HG03342 (cell line): ENCODE results near the gene CCDC136.

Experiments used
- ATAC-seq: cut with Tn5 transposase; IDR thresholded peaks from one replicate; pipeline ENCODE4 v1.9.1; 2021; ENCODE audit warnings: mild to moderate bottlenecking, moderate library complexity; ENCODE audit not compliant: unreplicated experiment

The CCDC136 gene

GRCh38 chr7:128859232-128860157 is 67.7 kb downstream of the CCDC136 start:
- no peak for ATAC-seq

DNA sequence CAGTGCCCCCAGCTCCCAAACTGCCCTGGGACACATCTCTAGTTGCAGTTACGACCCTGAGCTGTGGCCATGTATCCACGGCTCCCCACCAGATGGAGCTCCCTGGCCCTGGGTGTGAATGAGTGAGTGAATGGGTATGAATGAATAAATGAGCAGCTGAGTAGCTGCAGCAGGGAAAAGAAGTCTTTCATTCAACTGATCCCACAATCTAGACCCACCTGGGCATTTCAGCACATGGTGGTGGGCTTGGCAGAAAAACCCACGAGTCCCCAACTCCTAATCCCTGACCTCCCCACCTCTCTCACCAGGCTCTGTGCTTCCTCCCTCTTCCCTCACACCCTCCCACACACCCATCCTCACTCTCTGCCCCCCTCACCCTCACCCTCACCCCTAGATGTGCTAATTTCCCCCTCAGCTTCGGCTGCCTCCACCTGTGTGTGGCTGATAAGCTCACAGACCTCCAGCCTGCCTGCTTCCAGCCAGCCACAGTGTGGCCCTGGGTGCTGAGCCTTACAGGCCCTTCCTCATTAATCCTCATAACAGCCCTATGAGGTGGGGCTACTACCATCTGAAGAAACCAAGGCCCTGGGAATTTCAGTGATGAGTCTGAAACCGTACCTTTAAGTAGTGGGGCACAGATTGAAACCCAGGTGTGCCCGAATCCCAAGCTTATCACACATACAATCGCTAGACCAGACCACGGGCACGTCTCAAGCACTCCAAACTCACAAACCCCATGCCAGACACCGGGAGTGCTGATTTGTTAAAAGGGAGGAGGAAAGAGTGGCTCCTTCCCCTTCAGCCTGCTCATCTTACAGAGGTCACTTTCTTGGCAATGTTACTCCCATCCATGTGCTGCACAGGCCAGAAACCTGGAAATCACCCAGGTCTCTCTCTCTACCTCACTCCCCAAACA is 68.6 kb downstream of the CCDC136 start:
- ATAC-seq = no peak

DNA sequence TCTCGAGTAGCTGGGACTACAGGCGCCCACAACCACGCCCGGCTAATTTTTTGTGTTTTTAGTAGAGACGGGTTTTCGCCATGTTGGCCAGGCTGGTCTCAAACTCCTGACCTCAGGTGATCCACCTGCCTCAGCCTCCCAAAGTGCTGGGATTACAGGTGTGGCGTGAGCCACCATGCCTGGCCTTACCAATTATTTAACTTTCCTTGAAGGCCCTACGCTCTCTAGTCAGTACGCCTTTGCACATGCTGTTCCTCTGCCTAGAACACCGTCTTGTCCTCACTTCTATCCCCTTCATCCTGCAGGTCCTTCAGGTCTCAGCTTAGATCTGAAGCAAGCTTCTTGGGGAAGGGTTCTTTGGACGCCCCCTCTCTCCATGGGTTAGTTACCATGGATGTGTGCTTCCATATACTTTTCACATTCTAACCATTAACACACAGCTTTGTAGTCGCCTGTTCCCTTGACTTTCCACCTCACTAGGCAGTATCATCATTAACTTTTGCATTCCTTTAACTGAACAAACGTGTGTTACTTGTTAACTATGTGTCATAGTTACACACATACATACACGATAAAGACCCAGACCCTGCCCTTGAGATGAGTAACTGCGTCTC is 70.3 kb downstream of the CCDC136 start:
- ATAC-seq = no peak

DNA sequence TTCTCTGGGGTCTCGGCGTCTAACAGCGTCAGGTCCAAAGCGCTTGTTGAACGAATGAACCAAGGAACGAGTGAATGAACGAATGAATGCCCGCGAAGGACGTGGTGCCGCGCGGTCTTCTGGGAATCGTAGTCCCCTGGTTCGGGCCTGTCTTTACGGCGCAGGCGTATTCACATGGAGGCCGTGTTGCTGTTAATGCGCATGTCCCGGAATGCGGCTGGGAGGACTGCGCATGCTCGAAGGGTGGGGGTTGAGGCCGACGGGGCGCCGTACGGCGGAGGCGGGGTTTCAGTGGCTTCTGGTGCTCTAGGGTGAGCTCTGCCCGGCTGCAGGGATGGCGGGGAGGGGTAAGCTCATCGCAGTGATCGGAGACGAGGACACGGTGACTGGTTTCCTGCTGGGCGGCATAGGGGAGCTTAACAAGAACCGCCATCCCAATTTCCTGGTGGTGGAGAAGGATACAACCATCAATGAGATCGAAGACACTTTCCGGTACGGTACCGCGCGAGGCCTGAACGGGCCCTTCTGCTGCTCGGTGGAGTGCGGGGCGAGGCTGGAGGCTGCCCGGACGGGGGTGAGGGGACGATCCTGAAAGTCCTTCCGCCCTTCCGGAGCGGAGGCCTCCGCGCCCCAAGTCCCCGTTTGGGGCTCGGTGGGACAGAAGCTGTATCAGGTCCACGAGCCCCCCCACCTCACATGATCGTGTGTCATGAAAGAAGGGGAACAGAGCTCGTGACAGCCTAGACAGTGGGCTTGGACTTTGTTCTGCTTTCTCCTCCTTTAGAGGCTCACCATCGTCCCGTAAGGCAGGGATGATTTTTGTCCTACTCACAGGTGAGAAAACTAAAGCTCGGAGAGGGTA is 71.0 kb downstream of the CCDC136 start, which contains the start of gene ATP6V1F:
TSS of gene ATP6V1F (plus strand) at position 286 of the 862 bp plus-strand sequence. CDS start at position 335, 49 bp downstream.
- ATAC-seq = peak; percentile 83

GRCh38 chr7:128863433-128863989 is 71.7 kb downstream of the CCDC136 start:
- peak; percentile 40 for ATAC-seq

GRCh38 chr7:128865303-128865702 is 73.5 kb downstream of the CCDC136 start:
- ATAC-seq = no peak

DNA sequence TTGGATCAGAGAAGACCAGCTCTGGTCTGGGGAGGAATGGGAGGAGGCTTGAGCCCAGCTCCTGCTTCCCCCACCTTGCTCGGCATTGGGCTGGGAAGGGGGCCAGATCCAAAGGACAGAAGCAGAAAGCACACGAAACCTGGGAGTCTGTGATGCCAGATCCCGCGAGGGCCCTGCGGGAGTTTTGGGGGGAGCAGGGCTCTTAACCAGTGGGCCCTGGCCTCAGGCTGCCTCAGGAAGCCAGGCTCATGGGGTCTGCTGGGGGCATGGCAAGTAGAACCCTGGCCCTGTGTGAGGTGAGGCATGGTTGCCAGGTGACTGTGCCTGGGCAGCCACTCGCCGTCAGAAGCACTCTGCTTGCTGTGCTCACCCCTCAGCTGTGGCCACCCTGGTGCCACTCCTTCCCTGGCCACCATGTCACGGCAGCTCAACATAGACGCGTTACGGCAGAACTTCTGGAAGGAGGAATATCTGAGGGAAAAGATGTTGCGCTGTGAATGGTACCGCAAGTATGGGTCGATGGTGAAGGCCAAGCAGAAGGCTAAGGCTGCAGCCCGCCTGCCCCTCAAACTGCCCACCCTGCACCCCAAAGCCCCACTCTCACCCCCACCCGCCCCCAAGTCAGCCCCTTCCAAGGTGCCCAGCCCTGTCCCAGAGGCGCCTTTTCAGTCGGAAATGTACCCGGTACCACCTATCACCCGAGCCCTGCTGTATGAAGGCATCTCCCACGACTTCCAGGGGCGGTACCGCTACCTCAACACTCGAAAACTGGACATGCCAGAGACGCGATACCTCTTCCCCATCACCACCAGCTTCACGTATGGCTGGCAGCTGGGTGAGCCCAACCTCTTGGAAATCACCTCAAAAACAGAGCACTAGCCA is 74.5 kb downstream of the CCDC136 start:
- no peak for ATAC-seq

GRCh38 chr7:128867241-128867640 is 75.5 kb downstream of the CCDC136 start:
- ATAC-seq = no peak

GRCh38 chr7:128867842-128868623 is 76.3 kb downstream of the CCDC136 start:
- ATAC-seq = no peak

DNA sequence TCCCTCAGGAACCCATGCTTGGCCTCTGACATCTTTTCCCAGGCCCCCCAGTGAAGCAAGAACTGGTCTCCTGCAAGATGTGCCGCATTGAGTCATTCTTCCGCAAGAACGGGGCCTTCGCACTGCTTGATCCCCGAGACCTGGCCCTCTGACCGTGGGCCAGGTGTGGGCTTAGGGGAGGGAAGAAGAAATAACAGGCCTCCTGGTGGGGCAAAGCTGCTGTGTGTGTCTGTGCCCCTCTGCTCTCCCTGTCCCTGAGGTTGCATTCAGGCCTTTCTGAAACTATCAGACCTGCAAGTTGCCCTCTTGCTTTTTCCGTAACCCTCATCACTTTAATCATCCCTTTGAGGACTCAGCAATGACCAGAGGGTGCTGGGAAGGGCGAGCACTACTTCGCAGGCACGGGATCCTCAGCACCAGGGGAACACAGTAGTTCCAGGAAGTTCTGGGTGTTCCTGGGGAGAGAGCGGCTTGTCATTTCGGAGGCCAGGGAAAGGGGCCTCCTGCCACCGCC is 76.9 kb downstream of the CCDC136 start:
- ATAC-seq = no peak

DNA sequence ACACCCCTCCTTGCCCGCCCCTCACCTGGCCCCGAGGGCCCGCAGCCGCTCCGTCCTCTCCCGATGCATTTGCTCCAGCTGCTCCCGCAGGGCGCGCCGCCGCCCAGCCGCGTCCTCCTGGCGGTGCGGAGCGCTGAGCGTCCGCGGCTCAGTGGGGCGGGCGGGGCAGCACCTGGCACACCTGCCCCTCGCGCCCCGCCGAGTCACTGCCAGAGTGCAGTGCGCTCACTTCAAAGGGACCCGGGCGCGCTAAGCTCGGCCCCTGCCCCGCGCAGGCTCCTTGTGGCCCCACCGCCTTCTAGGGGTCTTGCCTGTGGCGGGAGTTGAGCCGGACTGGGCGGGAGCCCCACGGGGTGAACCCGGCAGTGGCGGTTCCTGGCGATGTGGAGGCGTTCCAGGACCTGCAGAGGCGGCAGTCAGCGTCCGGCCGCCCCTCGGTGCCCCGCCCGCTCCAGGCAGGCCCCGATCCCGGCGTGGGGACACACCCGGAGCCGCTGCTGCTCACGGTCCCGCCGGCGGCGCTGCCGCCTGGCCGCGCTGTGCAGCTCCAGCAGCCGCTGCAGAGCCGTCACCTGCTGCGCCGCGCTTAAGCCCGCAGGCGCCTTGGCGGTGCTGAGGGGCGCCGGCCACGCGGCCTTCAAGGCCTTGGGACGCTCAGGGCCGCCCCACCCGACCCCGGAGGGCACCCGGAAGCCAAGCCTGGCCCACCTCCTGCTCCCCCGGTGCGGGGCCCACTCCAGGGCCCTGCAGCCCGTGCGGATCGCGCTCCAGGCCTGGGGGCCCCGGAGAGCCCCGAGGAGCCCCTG is 77.6 kb downstream of the CCDC136 start:
- peak; percentile 75 for ATAC-seq

DNA sequence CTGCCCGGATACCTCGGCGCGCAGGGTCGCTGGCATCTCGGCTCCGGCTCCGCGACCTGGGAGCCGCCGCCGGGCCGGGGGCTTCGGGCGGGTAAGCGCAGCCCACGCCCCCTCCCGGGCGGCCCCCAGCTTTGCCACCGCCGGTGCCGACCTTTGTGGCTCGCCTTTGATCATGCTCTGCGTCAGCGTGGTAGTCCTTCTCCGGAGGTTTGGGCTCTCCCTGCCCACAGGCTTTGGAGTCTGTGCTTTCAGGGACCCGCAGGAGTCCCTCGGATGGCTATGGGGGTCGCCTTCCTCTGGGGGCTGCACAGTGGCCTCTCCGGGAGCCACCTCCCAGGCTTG is 78.1 kb downstream of the CCDC136 start:
- peak; percentile 14 for ATAC-seq

- ATAC-seq = no peak
Observed at GRCh38 chr7:128871050-128871449, 79.3 kb downstream of the CCDC136 start.
